ENCODE results near the gene RICTOR.
"Not testable (repeated sequence)": the region's sequence is repeated elsewhere in the genome, so short reads cannot be mapped to it uniquely, and the experiment has no call there.

Gene RICTOR

DNA sequence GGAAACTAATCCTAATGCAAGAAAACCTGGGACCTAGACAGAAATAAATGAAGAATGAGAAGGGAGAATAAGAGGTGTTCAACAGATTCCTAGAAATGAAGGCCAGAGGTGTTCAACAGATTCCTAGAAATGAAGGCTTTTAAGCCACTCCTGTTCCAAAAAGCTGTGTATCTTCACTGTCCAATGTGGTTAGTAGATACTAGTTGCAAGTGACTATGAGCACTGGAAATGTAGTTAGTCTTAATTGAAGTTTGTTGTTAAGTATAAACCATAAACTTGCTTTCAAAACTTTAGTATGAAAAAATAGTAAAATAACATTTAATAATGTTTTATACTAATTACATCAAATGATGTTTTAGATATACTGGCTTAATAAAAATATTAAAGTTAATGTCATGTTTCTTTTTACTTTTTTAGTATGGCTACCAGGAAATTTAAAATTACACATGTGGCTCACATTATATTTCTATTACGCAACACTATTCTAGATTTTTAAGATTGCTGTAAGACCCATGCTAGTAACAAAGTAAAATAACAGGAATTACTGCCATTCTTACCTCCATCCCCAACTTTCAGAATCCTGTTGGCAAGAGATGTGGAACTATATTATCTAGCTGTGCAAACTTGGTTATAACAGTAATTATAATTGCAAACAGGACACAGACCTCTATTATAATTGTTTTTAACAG is 57.5 kb downstream of the RICTOR start:
- no peak overlapping the region for H3K4me3 ChIP-seq (replicated peaks in 1 of 2; ENCODE audit: low read depth in 2 of 2, low read length in 2 of 2)
- TF ChIP-seq, protein P1, sequence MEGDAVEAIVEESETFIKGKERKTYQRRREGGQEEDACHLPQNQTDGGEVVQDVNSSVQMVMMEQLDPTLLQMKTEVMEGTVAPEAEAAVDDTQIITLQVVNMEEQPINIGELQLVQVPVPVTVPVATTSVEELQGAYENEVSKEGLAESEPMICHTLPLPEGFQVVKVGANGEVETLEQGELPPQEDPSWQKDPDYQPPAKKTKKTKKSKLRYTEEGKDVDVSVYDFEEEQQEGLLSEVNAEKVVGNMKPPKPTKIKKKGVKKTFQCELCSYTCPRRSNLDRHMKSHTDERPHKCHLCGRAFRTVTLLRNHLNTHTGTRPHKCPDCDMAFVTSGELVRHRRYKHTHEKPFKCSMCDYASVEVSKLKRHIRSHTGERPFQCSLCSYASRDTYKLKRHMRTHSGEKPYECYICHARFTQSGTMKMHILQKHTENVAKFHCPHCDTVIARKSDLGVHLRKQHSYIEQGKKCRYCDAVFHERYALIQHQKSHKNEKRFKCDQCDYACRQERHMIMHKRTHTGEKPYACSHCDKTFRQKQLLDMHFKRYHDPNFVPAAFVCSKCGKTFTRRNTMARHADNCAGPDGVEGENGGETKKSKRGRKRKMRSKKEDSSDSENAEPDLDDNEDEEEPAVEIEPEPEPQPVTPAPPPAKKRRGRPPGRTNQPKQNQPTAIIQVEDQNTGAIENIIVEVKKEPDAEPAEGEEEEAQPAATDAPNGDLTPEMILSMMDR (IDR thresholded peaks at IDR 0.05; ENCODE audit: low read depth, low read length) = no peak
- DNase-seq (ENCODE audit: low read depth in 2 of 2) = peak in 1 of 2 donors; percentile 28

DNA sequence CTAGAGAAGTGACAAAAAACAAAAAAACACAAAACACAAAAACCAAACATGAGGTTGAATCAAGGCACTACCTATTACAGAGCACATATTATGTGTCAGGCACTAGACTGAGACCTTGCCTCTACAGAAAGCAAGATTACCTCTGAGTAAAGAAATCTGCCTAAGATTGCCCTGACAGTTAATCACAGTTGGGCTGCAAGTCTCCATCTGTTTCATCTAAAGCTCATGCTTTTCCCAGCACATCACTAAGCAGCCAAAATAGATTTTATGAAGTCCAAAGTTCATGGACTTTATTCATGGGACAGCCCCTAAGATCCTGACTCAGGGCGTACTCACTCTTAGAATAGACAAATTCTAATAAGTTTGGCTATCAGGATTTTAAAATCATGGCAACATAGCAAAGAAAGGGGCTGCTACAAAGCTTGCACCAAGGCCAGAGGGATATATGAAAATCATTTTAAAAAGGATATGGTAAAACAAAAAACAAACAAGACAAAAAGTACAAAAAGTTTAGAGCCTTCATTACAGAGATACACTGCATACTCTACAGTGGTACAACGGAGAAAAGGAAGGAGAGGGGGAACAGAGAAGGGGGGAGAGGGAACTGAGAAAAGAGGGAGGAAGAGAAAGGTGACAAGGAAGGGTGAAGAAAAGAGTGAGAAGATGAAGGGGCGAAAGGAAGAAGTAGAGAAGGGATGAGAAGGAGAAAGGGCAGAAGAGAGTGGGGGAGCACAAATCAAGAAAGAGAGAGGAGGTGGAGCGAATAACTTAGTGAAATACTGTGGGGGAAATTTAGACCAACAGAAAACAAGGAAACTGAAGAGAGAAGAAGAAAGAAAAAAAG is 58.2 kb downstream of the RICTOR start:
- TF ChIP-seq, protein P1 (IDR thresholded peaks at IDR 0.05; ENCODE audit: low read depth, low read length) = no peak
- DNase-seq (ENCODE audit: low read depth in 2 of 2) = peak; percentile 56 to 87
- no peak overlapping the region for H3K4me3 ChIP-seq (replicated peaks in 1 of 2; ENCODE audit: low read depth in 2 of 2, low read length in 2 of 2)

DNA sequence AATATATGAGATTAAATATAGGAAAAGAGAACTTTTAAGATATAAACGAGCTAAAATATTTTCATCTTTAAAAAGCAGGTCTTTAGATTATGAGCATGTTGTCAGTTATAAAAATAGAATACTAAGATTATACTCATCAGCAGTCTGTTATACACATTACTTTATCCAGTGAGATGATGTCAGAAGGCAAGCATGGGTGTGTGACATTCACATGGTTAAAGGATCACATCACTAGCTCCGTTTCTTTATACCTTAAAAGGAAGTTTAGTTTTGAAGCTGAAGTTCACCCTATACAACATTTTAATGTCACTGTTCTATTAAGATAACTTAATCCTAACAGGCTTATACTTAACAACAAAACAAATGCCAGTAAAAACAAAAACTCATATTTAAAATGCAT is 59.6 kb downstream of the RICTOR start:
- no peak overlapping the region for H3K4me3 ChIP-seq (replicated peaks in 1 of 2; ENCODE audit: low read depth in 2 of 2, low read length in 2 of 2)
- DNase-seq (ENCODE audit: low read depth in 2 of 2) = peak; percentile 69 to 94
- TF ChIP-seq, protein P1 (IDR thresholded peaks at IDR 0.05; ENCODE audit: low read depth, low read length) = no peak

DNA sequence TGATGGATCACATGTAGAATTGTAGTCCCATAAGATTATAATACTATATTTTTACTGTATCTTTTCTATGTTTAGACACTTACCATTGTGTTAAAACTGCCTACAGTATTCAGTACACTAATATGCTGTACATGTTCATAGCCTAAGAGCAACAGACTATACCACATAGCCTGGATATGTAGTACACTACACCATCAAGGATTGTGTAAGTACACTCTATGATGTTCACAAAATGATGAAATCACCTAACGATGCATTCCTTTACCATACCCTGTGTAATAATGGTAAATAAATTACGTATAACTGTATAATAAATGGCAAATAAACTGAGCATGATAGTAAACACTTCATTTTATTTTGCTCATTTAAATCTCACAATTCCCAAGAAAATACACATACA is 60.3 kb downstream of the RICTOR start:
- peak; percentile 16 to 78 for DNase-seq (ENCODE audit: low read depth in 2 of 2)
- H3K4me3 ChIP-seq (replicated peaks in 1 of 2; ENCODE audit: low read depth in 2 of 2, low read length in 2 of 2) = no peak overlapping the region
- TF ChIP-seq, protein P1 (IDR thresholded peaks at IDR 0.05; ENCODE audit: low read depth, low read length) = no peak

DNA sequence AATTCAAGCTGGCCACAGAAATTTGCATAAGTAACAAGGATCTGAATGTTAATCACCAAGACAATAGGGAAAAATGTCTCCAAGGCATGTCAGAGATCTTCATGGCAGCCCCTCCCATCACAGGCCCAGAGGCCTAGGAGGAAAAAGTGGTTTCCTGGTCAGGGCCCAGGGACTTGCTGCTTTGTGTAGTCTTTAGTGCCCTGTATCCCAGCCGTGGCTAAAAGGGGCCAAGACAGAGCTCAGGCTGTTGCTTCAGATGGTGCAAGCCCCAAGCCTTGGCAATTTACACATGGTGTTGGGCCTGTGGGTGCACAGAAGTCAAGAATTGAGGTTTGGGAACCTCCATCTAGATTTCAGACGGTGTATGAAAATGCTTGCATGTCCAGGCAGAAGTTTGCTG is 63.2 kb downstream of the RICTOR start:
- DNase-seq (ENCODE audit: low read depth in 2 of 2); H3K4me3 ChIP-seq (replicated peaks in 1 of 2; ENCODE audit: low read depth in 2 of 2, low read length in 2 of 2): not testable (repeated sequence)

DNA sequence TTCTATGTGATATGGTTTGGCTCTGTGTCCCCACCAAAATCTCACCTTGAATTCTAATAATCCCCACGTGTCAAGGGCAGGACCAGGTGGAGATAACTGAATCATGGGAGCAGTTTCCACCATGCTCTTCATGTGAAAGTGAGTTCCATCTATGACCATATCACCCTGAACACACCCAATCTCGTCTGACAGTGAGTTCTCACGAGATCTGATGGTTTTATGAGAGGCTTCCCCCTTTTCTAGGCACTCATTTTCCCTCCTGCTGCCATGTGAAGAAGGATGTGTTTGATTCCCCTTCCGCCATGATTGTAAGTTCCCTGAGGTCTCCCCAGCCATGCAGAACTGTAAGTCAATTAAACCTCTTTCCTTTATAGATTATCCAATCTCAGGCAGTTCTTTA is 64.2 kb downstream of the RICTOR start:
- DNase-seq (ENCODE audit: low read depth in 2 of 2) = no peak
- no peak overlapping the region for H3K4me3 ChIP-seq (replicated peaks in 1 of 2; ENCODE audit: low read depth in 2 of 2, low read length in 2 of 2)
- TF ChIP-seq, protein P1 (IDR thresholded peaks at IDR 0.05; ENCODE audit: low read depth, low read length) = no peak

DNA sequence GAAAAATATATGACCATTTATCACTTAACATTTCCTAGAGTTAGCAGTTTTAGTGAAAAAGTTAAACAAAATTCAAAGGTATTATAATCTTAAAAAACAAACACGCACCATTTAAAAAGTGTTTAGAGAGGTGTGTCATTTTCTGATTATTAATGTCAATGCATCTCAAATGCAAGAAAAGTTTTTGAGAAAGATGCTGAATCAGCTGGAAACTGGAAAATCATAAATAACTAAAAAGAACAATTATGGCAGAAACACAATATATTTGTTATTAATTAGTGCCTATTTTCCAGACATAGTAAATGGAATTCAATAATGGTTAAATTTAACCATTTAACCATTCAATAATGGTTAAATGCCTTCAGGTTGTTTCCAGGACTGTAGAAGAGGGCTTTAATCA is 64.9 kb downstream of the RICTOR start:
- TF ChIP-seq, protein P1 (IDR thresholded peaks at IDR 0.05; ENCODE audit: low read depth, low read length) = no peak
- no peak overlapping the region for H3K4me3 ChIP-seq (replicated peaks in 1 of 2; ENCODE audit: low read depth in 2 of 2, low read length in 2 of 2)
- DNase-seq (ENCODE audit: low read depth in 2 of 2) = no peak
